ES-I3 (cell line): ENCODE results near the gene DPP3.
"Not testable (repeated sequence)": the region's sequence is repeated elsewhere in the genome, so short reads cannot be mapped to it uniquely, and the experiment has no call there.

Experiments
- H3K36me3 ChIP-seq: 2 replicates; pipeline ENCODE4 v1.6.1; 2013; ENCODE audit warnings: mild to moderate bottlenecking, low read length, control low read depth, moderate library complexity; ENCODE audit not compliant: insufficient read depth
- H3K4me1 ChIP-seq: 2 replicates; pipeline ENCODE4 v1.6.1; 2013; ENCODE audit warnings: mild to moderate bottlenecking, control low read depth, low read length; ENCODE audit not compliant: insufficient read depth
- H3K9ac ChIP-seq: 2 replicates; pipeline ENCODE4 v1.6.1; 2013; ENCODE audit warnings: low read depth, mild to moderate bottlenecking, low read length, moderate library complexity
- H3K9me3 ChIP-seq: 2 replicates; pipeline ENCODE4 v1.6.1; 2013; ENCODE audit warnings: mild to moderate bottlenecking, low read length, moderate library complexity; ENCODE audit not compliant: control insufficient read depth, insufficient read depth

The DPP3 gene

DNA sequence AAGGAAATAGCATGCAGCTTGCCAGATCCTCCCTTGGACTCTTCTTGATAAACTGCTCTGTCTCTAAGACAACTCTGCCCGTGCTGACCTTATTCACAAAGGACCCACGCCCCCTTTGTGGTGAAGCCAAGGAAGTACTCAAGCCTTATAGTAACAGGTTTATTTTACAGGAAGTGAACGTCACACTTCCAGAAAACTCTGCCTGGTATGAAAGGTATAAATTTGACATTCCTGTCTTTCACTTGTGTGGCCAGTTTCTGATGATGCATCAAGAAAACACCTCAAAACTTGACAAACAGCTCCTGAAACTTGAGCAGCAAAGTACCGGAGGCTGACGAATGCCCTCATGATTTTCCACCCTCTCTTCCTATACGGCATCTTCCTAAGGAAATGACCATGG lies 26.0 kb upstream of the DPP3 start:
- Histone ChIP-seq H3K9me3 (no peaks in the 10 kb centered on the region), H3K36me3 (no peaks in the 10 kb centered on the region), H3K4me1 (no peaks in the 10 kb centered on the region), H3K9ac (no peak overlapping the region)

DNA sequence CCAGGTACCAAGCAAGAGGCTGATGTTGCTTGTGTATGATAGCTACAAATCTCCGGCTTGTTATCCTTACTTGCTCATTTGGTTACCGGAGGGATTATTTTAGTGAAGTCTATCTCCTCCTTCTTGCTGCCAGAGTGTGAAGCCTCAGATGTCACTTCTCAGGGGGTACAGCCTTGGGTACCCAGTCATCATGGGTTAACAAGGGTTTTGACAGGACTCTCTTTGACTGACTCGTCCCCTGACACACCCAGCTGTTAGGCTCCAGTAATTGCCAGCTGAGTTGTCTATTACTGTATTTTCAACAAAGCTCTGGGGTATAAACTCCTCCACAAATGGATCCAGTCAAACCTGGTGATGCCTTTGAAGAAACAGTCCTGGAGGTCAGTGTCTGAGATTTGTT lies 25.4 kb upstream of the DPP3 start:
- H3K9ac ChIP-seq = no peak overlapping the region
- no peaks in the 10 kb centered on the region for H3K9me3 ChIP-seq
- H3K36me3 ChIP-seq = no peaks in the 10 kb centered on the region

DNA sequence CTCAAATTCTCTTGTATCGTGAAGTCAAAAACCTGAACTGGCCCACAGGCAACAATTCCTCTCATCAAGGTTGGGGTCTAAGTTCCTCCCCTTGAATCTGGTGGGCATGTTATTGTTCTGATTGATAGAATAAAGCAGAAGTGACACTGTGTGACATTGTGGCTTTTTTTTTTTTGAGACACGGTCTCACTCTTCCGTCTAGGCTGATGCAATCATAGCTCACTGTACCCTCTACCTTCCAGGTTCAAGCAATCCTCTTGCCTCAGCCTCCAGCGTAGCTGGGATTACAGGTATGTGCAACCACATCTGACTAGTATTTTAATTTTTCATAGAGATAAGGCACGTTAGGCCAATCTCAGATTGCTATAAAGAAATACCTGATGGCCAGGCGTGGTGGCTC lies 22.4 kb upstream of the DPP3 start:
- H3K36me3 ChIP-seq = no peaks in the 10 kb centered on the region
- H3K4me1 ChIP-seq = no peaks in the 10 kb centered on the region
- H3K9ac ChIP-seq = no peak overlapping the region
- no peaks in the 10 kb centered on the region for H3K9me3 ChIP-seq

More for the DNA sequence above, 25.4 kb upstream of the DPP3 start:
- H3K4me1 ChIP-seq = no peaks in the 10 kb centered on the region

DNA sequence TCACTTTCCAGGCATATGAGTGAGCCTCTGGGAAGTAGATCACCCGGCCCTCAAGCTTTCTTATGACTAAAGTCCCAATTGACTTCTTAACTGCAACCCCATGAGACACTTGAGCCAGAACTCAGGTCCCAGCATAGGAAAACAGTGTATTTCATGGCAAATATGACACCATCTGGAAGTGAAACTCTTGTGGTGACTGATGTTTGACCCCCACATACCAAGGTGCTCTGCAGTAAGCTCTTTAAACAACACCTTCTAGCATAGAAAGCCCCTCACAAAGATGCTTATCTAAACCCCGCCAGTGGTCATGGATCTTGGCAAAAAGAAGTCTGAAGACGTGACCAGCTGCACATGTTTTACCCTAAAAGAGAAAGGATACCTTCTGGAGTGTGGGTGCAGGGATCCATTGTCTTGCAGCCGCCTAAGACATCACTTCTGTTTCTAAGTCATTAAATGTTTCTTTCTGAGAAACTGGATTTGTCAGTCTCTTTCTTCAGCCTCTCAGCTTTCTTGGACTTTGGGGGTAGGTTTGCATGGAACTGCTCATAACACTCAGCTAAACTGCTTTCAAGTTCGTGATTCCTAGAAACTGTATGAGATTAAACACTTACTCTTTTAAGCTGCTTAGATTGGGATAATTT lies 21.0 kb upstream of the DPP3 start:
- Histone ChIP-seq H3K9me3 (no peaks in the 10 kb centered on the region), H3K4me1 (no peaks in the 10 kb centered on the region), H3K36me3 (no peaks in the 10 kb centered on the region), H3K9ac (no peak overlapping the region)

DNA sequence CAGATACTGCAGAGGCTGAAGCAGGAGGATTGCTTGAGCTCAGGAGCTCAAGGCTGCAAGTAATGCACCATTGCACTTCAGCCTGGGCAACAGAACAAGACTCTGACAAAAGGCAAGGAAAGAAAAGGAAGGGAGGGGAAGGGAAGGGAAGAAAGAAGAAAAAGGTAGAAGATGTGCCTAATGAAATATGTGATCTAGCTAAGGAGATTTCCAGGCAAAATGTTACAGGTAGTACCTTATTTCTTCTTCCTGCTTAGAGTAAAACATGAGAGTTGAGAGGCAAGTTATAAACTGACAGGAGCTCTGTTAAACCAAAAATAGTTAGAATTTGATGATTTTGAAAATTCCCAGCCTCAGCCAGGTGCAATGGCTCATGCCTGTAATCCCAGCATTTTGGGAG lies 18.2 kb upstream of the DPP3 start:
- Histone ChIP-seq H3K4me1 (no peaks in the 10 kb centered on the region), H3K9ac (no peak overlapping the region), H3K36me3 (no peaks in the 10 kb centered on the region), H3K9me3 (no peaks in the 10 kb centered on the region)

- no peaks in the 10 kb centered on the region for H3K4me1 ChIP-seq
- no peaks in the 10 kb centered on the region for H3K36me3 ChIP-seq
- no peak overlapping the region for H3K9ac ChIP-seq
- H3K9me3 ChIP-seq = no peaks in the 10 kb centered on the region
Measured at GRCh38 chr11:66462911-66463310, 17.3 kb upstream of the DPP3 start.

DNA sequence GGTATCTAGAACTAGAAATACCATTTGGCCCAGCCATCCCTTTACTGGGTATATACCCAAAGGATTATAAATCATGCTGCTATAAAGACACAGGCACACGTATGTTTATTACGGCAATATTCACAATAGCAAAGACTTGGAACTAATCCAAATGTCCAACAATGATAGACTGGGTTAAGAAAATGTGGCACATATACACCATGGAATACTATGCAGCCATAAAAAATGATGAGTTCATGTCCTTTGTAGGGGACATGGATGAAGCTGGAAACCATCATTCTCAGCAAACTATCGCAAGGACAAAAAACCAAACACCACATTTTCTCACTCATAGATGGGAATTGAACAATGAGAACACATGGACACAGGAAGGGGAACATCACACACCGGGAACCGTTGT lies 16.1 kb upstream of the DPP3 start:
- H3K9ac ChIP-seq, H3K4me1 ChIP-seq, H3K36me3 ChIP-seq, H3K9me3 ChIP-seq: not testable (repeated sequence)

DNA sequence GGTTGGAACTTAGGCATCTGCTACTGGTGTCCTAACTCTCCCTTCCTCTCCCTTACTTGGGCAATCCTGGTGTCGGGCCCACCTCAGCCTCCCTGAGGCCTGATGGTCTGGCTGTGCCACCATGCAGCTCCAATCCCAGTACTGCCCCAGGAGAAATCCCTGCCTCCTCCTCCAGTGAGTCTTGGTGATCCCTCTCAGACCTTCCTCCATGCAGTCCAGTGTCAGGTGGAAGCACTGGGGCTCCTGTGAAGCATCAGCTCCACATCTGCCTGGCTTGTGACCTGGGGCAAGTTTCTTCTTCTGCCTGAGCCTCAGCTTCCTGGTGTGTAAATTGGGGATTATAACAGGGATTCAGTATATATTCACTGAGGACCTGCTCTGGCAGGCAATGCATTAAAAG lies 15.3 kb upstream of the DPP3 start:
- Histone ChIP-seq H3K4me1 (peaks cover 5% of the 10 kb centered on the region; the same call in 1 of the 2 replicates), H3K36me3 (no peaks in the 10 kb centered on the region), H3K9ac (no peak overlapping the region), H3K9me3 (no peaks in the 10 kb centered on the region)

GRCh38 chr11:66465373-66466224 lies 14.6 kb upstream of the DPP3 start:
- Histone ChIP-seq H3K4me1 (peaks cover 11% of the 10 kb centered on the region; the same call in 1 of the 2 replicates), H3K9ac (peak overlapping the region; percentile 93; the same call in 1 of the 2 replicates), H3K9me3 (no peaks in the 10 kb centered on the region), H3K36me3 (no peaks in the 10 kb centered on the region)

DNA sequence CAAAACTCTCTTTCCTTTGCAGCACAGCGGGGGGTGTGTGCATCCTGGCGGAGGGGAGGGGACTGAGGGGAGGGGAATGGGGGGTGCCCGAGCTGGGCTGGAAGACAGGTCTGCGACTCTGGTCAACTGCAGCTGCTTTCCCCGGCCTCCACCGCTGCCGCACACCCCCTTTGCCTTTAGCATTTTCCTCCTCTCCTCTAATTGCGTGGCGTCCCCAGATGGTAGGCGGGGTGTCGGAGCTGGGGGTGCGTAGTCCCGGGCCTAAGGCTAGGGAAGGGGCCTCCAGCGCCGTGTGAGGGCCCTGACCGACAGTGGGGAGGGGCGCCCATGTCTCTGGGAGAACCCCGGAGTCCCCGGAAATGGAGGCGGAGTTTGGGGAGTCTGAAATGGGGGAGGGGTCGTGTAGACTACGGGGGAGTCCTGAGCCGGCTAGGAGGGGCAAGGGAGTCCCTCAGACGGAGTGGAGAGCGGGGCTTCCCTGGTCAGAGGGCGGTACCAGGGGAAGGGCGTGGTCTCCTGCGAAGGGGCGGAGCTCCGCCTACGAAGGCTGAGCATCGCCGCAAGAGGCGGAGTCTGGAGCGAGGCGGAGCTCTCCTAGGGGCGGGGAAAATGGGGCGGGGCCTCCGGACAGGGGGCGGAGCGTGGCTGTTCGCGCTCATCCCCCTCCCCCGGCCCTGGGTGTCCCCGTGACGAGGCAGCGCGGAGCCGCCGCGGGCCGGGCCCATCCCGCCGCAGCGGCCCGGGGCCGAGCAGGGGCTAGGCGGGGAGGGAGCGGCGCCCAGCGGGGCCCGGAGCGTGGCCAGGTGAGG lies 13.8 kb upstream of the DPP3 start, which contains the start of gene PELI3:
Gene PELI3 (plus strand): TSS at position 681 of the 809 bp plus-strand sequence. CDS start 1,224 bp downstream, outside the sequence.
- Histone ChIP-seq H3K4me1 (peaks cover 11% of the 10 kb centered on the region; the same call in 1 of the 2 replicates), H3K9me3 (no peaks in the 10 kb centered on the region), H3K9ac (peak within 1 kb of the TSS; percentile 93), H3K36me3 (no peaks in the 10 kb centered on the region)

DNA sequence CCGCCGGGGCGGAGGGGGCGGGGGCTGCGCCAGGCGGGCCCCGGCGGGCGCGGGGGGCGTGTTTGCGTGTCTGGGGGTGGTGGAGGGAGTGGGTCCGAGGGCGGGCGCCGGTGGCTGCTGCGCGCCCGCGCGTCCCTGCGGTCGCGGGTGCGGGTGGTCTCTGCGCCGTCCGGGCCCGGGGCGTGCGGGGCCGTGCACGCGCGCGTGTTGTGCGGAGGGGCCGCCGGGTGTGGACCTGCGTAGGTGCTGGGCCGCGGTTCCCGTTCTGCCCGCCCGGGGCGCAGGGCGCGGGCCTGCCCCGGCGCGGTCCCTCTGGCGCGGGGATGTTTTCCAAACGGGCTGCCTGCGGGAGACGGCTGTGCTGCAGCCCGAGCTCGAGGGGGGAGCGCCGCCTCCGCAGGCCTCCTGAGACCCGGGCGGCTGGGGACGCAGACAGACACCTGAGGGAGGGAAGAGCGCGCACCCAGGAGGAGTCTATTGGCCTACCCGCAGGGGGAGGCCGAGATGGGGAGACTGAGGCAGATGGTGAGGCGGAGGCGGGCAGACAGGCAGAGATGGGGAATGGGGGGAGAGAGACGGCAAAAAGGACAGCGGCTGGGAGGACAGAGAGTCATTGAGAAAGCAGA lies 13.1 kb upstream of the DPP3 start:
- Histone ChIP-seq H3K4me1 (peaks cover 11% of the 10 kb centered on the region; the same call in 1 of the 2 replicates), H3K9ac (peak overlapping the region; percentile 93; the same call in 1 of the 2 replicates), H3K9me3 (no peaks in the 10 kb centered on the region), H3K36me3 (no peaks in the 10 kb centered on the region)

- H3K9ac ChIP-seq = peak overlapping the region; percentile 93; the same call in 1 of the 2 replicates
- peaks cover 11% of the 10 kb centered on the region; the same call in 1 of the 2 replicates for H3K4me1 ChIP-seq
Measured at GRCh38 chr11:66467756-66468155, 12.5 kb upstream of the DPP3 start.

DNA sequence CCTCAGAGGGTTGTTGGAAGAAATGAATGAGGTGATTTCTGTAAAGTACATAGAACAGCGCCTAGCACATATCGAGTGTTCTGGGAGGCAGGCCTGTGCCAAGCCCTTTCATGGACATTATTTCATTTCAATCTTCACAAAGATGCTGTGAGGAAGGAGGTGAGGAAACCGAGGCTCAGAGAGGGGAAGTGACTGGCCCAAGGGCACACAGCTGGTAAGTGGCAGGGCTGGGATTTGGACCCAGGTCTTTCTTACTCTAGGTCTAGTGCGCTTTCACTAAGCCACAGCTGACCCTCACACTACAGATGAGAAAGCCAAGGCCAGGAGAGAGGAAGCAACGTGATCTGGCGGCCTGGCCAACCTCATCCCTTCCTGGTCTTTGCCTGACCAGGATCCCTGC lies 11.5 kb upstream of the DPP3 start:
- peaks cover 11% of the 10 kb centered on the region; the same call in 1 of the 2 replicates for H3K4me1 ChIP-seq
- H3K36me3 ChIP-seq = no peaks in the 10 kb centered on the region
- H3K9ac ChIP-seq = no peak overlapping the region
- no peaks in the 10 kb centered on the region for H3K9me3 ChIP-seq

More at GRCh38 chr11:66467756-66468155, 12.5 kb upstream of the DPP3 start:
- Histone ChIP-seq H3K36me3 (no peaks in the 10 kb centered on the region), H3K9me3 (no peaks in the 10 kb centered on the region)

DNA sequence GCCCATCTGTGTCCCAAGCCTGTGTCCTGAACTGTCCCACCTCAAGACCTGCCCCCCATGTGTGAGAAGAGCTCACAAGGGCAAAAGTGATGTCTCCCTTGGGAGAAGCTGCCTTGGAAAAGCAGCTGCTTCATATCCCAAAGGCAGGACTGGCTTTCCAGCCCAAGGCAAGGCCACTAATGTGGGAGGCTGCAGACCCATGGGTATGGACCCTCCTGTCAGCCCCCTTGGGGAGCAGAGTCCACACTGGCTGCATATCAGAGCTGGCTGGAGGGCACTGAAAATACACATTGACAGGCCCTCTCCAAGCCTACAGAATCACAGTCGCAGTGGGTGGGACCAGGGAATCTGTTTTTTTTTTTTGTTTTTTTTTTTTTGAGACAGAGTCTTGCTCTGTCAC lies 10.8 kb upstream of the DPP3 start:
- Histone ChIP-seq H3K9ac (no peak overlapping the region), H3K4me1 (peaks cover 11% of the 10 kb centered on the region; the same call in 1 of the 2 replicates), H3K36me3 (peaks cover 2% of the 10 kb centered on the region; the same call in 1 of the 2 replicates), H3K9me3 (no peaks in the 10 kb centered on the region)
